Measurements from ENCODE around the gene DUSP22.

DNA sequence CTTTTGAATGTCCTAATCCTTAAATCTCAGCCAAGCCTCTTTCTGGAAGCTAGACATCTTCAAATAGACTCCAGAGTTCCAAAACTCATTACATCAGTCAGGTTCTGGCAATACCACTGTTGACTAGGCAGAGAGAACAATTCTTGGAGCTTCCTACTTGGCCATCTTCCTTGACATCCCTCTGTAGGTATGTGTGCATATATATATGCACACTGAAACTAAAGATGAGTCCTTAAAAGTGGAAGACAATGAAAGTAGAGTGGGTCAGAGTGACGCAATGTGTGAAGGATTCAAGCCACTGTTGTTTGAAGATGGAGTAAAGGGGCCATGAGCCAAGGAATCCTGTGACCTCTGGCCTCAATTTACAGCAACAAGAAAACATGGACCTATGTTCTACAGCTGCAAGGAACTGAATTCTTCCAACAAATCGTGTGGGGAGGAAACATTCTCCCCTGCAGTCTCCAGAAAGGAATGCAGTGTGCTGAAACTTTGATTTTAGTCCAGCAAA is 18.7 kb upstream of the DUSP22 start:
- TF ChIP-seq, protein P1, sequence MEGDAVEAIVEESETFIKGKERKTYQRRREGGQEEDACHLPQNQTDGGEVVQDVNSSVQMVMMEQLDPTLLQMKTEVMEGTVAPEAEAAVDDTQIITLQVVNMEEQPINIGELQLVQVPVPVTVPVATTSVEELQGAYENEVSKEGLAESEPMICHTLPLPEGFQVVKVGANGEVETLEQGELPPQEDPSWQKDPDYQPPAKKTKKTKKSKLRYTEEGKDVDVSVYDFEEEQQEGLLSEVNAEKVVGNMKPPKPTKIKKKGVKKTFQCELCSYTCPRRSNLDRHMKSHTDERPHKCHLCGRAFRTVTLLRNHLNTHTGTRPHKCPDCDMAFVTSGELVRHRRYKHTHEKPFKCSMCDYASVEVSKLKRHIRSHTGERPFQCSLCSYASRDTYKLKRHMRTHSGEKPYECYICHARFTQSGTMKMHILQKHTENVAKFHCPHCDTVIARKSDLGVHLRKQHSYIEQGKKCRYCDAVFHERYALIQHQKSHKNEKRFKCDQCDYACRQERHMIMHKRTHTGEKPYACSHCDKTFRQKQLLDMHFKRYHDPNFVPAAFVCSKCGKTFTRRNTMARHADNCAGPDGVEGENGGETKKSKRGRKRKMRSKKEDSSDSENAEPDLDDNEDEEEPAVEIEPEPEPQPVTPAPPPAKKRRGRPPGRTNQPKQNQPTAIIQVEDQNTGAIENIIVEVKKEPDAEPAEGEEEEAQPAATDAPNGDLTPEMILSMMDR (IDR thresholded peaks at IDR 0.05 in 2 of 3, conservative IDR thresholded peaks at IDR 0.05 in 1 of 3; ENCODE audit: borderline replicate concordance in 1 of 3, insufficient read depth in 1 of 3, low read depth in 2 of 3, low read length in 2 of 3): no peak
- no peak for TF ChIP-seq POLR2A (IDR thresholded peaks at IDR 0.05; ENCODE audit: borderline replicate concordance, extremely low read depth, insufficient read depth, insufficient read length)
- TF ChIP-seq, protein P2, sequence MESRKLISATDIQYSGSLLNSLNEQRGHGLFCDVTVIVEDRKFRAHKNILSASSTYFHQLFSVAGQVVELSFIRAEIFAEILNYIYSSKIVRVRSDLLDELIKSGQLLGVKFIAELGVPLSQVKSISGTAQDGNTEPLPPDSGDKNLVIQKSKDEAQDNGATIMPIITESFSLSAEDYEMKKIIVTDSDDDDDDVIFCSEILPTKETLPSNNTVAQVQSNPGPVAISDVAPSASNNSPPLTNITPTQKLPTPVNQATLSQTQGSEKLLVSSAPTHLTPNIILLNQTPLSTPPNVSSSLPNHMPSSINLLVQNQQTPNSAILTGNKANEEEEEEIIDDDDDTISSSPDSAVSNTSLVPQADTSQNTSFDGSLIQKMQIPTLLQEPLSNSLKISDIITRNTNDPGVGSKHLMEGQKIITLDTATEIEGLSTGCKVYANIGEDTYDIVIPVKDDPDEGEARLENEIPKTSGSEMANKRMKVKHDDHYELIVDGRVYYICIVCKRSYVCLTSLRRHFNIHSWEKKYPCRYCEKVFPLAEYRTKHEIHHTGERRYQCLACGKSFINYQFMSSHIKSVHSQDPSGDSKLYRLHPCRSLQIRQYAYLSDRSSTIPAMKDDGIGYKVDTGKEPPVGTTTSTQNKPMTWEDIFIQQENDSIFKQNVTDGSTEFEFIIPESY (IDR thresholded peaks at IDR 0.05; ENCODE audit: extremely low read depth, insufficient replicate concordance, low read length): no peak
